Activated CD4-positive, alpha-beta T cell treated with anti-CD3 and anti-CD28 coated beads for 36 hours (primary cell): ENCODE measurements around the gene ITGAE. TPM values are rescaled to one million over a fixed set of nuclear protein-coding genes. Genes with fewer than 3 reads are reported as not detected.

Experiments used
- ATAC-seq: fragments of 200-7000 bp; cut with Tn5 transposase; one replicate; pipeline ENCODE4 v1.10.0; 2021; ENCODE audit warnings: mild to moderate bottlenecking, moderate library complexity
- CTCF ChIA-PET: fragments of 350-600 bp; sonication (Branson Sonifier 250); formaldehyde crosslinking; loops from one replicate; lab custom pipeline; 2021; ENCODE audit warnings: antibody characterized with exemption; lab: Charles Lee
- POLR2A ChIA-PET: fragments of 350-600 bp; sonication (Branson Sonifier 250); formaldehyde crosslinking; loops from one replicate; lab custom pipeline; 2021; ENCODE audit warnings: antibody characterized with exemption, inconsistent platforms; lab: Charles Lee
- DNase-seq: peaks from one replicate; pipeline ENCODE4 v3.0.0-alpha.2; 2020
- H3K27ac Mint-ChIP-seq: one replicate; pipeline ENCODE4 v1.8.0; 2021; ENCODE audit warnings: mixed read lengths
- H3K27me3 Mint-ChIP-seq: one replicate; pipeline ENCODE4 v1.8.0; 2021; ENCODE audit warnings: mixed read lengths
- H3K36me3 Mint-ChIP-seq: one replicate; pipeline ENCODE4 v1.8.0; 2021; ENCODE audit warnings: low read depth, mixed read lengths
- H3K4me1 Mint-ChIP-seq: one replicate; pipeline ENCODE4 v1.8.0; 2021; ENCODE audit warnings: mixed read lengths
- H3K4me3 Mint-ChIP-seq: one replicate; pipeline ENCODE4 v1.8.0; 2021; ENCODE audit warnings: mild to moderate bottlenecking, moderate library complexity, mixed read lengths
- H3K9me3 Mint-ChIP-seq: one replicate; pipeline ENCODE4 v1.8.0; 2021; ENCODE audit warnings: low read depth, mixed read lengths
- intact Hi-C, 2 experiments: fragments of 100-400 bp; cut with DNase I in 1 of 2; cut with micrococcal nuclease in 1 of 2; formaldehyde crosslinking; loops; one replicate each; pipeline versions ENCODE4 v1.14.2 to v1.15.1; 2022 to 2024; cut with DNase I, micrococcal nuclease
- total RNA-seq, 2 experiments: library from RNA; stranded (reverse); gene quantifications; one replicate each; pipeline ENCODE4 v1.2.3, GENCODE V29; 2021

ITGAE gene
- total RNA-seq, 2 experiments from 2014 or later = 20.9 to 41.1 TPM

DNA sequence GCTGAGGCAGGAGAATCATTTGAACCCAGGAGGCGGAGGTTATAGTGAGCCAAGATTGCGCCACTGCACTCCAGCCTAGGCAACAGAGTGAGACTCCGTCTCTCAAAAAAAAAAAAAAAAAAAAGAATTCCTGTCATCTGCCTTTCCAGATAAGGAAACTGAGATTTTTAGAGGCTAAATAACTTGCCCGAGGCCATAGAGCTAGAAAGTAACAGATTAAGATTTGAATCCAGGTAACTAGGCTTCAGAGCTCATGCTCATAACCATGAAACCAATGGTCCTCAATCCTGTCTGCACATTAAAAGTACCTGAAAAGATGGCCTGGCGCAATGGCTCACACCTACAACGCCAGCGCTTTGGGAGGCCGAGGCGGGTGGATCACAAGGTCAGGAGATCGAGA lies 35.6 kb upstream of the ITGAE start:
- no peak for DNase-seq
- intact Hi-C loops = no loop called here
- no peak overlapping the region for H3K27ac Mint-ChIP-seq
- no peak for ATAC-seq
- H3K36me3 Mint-ChIP-seq = peaks cover 40% of the 10 kb centered on the region
- peaks cover 5% of the 10 kb centered on the region for H3K4me1 Mint-ChIP-seq
- CTCF ChIA-PET = interaction anchor here (0.7 to 1.3 kb wide), 3 partner anchors 9 to 98 kb away, joined by 3 to 5 read pairs (median 3); no protein-coding TSS in a partner anchor
- no peaks in the 10 kb centered on the region for H3K27me3 Mint-ChIP-seq
- no peaks in the 10 kb centered on the region for H3K9me3 Mint-ChIP-seq
- H3K4me3 Mint-ChIP-seq = no peak overlapping the region
- POLR2A ChIA-PET = no interaction called here

DNA sequence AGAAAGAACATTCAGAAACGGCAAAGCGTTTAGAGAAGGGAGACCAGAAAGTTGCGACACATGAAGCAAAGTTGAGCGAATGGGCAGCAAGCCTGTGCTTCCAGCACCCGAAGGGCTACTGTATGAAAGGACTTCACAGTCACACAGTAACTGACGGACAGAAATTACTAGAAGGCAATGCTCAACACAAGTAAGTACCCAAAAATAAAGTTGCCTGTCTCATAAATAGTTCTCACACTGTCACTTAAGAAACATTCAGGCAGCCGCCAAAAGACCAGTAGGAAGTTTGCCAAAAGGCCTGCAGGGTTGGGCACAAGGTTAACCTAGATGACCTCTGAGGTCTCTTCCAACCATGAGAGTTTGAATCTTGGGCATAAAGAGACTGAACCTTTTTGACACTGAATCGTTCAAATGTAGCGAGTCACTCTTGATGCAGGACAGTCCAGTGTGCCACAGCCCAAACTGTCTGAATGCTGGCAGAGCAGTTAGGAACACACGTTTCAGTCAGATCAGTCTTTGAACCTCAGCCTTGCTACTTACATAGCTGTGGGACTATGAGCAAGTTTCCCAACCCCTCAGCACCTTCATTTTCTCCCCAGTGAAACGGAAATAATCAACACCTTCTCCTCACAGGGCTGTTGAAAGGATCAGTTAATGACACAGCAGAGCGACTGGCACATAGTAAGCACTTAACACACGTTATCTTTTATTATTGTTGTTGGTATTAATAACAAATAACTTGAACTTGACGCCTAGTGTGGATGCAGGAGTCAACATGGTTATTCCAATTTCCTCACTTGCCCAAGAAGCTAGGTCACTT lies 34.6 kb upstream of the ITGAE start:
- POLR2A ChIA-PET = no interaction called here
- CTCF ChIA-PET = interaction anchor here (1.3 kb wide), 1 partner anchor 8 kb away, joined by 5 read pairs; no protein-coding TSS in a partner anchor
- ATAC-seq (no peak), DNase-seq (no peak)
- no peaks in the 10 kb centered on the region for H3K9me3 Mint-ChIP-seq
- H3K4me1 Mint-ChIP-seq = peaks cover 4% of the 10 kb centered on the region
- H3K27me3 Mint-ChIP-seq = no peaks in the 10 kb centered on the region
- intact Hi-C loops = no loop called here
- no peak overlapping the region for H3K27ac Mint-ChIP-seq
- peaks cover 36% of the 10 kb centered on the region for H3K36me3 Mint-ChIP-seq
- H3K4me3 Mint-ChIP-seq = no peak overlapping the region

DNA sequence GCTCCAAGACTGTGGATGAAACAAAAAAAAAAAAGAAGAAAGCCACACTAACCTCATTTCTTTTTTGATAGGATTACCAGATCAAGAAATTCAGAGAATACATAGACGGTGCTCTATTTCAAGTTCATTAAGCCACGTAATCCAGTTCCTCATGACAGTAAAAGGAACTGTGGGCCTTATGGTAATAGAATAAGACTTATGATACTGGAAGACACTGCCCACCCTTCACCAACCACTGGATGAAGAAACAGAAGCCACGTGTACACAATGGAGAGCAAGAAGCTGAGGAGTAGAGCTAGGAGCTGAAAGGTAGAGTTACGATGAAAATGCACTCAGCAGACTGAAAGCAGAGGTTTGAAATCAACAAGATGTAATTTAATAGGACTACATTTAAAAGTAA lies 33.8 kb upstream of the ITGAE start:
- POLR2A ChIA-PET = no interaction called here
- CTCF ChIA-PET = interaction anchor here (1.0 to 1.1 kb wide), 2 partner anchors 9 to 97 kb away, joined by 3 to 6 read pairs; no protein-coding TSS in a partner anchor
- Mint-ChIP-seq H3K4me3 (no peak overlapping the region), H3K36me3 (peaks cover 31% of the 10 kb centered on the region), H3K27me3 (no peaks in the 10 kb centered on the region), H3K9me3 (no peaks in the 10 kb centered on the region), H3K4me1 (peaks cover 2% of the 10 kb centered on the region), H3K27ac (no peak overlapping the region)
- ATAC-seq = no peak
- intact Hi-C loops = no loop called here
- DNase-seq = no peak

DNA sequence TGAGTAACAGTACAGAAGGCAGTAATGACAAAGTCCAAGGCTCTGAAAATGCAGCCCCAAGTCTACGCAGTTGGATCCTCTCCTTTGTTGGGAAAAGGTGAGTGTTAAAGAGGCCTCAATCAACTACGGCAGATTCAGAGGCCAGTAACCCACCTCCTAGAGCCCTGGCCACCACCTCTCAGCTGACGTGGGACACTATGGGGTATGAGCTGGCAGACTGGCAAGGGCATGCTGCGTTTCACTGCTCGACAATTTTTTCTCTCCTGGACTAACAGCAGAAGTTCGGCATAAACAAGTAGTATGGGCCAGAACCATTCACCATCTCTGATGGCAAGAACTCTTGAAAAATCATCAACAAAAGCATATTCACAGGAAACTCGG lies 27.9 kb upstream of the ITGAE start:
- H3K9me3 Mint-ChIP-seq = no peaks in the 10 kb centered on the region
- no peaks in the 10 kb centered on the region for H3K27me3 Mint-ChIP-seq
- intact Hi-C loops = loop anchor here in 1 of 2 experiments (5.0 kb wide), 1 partner anchor 137 kb away; no protein-coding TSS in a partner anchor
- peaks cover 2% of the 10 kb centered on the region for H3K4me1 Mint-ChIP-seq
- no peak overlapping the region for H3K4me3 Mint-ChIP-seq
- ATAC-seq (no peak), DNase-seq (no peak)
- CTCF ChIA-PET = interaction anchor here (0.6 to 8.1 kb wide), 12 partner anchors 9 to 509 kb away, joined by 3 to 235 read pairs (median 5); no protein-coding TSS in a partner anchor
- POLR2A ChIA-PET = no interaction called here
- H3K36me3 Mint-ChIP-seq = peaks cover 22% of the 10 kb centered on the region
- H3K27ac Mint-ChIP-seq = no peak overlapping the region

DNA sequence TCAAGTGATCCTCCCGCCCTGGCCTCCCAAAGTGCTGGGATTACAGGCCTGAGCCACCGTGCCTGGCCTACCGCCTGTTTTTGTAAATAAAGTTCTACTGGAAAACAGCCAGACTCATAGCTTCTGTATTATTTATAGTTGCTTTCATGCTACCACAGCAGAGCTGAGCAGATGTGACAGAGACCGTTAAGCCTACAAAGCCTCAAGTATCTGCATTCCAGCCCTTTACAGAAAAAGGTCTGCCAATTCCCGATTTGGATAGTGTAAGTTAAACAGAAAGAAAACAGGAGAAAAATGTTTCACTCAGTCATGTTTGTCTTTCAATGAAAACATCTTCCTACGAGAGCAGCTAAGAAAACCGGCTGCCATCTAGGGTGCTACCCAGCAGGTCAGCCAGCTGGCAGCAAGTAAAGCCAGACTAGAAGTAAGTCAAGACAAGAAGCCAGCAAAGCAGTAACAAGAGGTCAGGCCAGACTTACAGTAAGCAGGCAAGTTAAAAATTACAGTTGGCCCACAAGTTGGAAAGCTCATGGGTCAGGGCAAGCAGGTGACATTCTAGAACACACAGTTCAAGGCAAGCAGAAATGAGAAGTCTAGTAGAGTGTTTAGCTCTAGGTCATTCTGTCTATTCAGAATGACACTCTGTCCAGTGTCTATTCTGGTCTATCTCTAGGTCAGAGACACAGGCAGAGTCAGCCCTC lies 27.3 kb upstream of the ITGAE start:
- POLR2A ChIA-PET = interaction anchor here (0.9 kb wide), 1 partner anchor 91 kb away, joined by 3 read pairs; no protein-coding TSS in a partner anchor
- no peaks in the 10 kb centered on the region for H3K9me3 Mint-ChIP-seq
- CTCF ChIA-PET = interaction anchor here (0.6 to 8.1 kb wide), 20 partner anchors 8 to 510 kb away, joined by 3 to 235 read pairs (median 5); no protein-coding TSS in a partner anchor
- intact Hi-C loops = loop anchor here in 1 of 2 experiments (5.0 kb wide), 1 partner anchor 136 kb away; no protein-coding TSS in a partner anchor
- H3K27me3 Mint-ChIP-seq = no peaks in the 10 kb centered on the region
- peaks cover 20% of the 10 kb centered on the region for H3K36me3 Mint-ChIP-seq
- peaks cover 2% of the 10 kb centered on the region for H3K4me1 Mint-ChIP-seq
- DNase-seq (no peak), ATAC-seq (no peak)
- no peak overlapping the region for H3K27ac Mint-ChIP-seq
- H3K4me3 Mint-ChIP-seq = no peak overlapping the region

DNA sequence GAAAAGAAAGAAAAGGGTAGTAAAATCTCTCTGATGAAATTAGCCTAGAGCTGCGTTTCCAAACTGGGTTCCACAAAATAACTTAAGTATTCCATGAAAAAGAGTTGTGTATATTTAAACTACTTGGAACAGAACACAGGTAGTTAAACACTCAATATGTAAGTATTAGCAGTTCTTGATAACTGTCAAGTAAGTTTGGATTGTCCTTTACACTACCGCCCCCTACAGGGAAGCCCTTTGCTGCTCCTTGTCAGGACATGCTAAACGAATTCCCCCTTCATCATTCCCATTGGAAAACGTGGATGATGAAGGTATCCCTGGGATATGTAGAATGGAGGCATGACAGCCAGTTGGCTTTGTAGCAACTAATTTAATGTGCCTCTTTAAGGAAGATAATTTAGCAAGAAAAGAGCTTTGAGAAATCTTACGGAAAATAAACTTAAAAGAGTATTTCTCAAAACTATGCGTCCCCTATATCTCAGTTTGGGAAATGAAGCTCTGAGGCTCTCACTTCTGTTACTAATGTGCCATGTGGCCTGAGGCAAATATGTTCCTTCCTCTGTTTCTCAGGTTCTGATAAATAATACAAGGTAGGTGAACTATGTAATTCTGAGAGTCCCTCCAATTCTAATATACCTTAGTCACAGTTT lies 26.3 kb upstream of the ITGAE start:
- POLR2A ChIA-PET = interaction anchor here (0.9 to 1.0 kb wide), 2 partner anchors 89 to 90 kb away, joined by 3 to 4 read pairs; no protein-coding TSS in a partner anchor
- intact Hi-C loops = loop anchor here (1.0 to 5.0 kb wide), 3 partner anchors 90 to 144 kb away; no protein-coding TSS in a partner anchor
- Mint-ChIP-seq H3K27me3 (no peaks in the 10 kb centered on the region), H3K36me3 (peaks cover 25% of the 10 kb centered on the region), H3K9me3 (no peaks in the 10 kb centered on the region), H3K27ac (no peak overlapping the region), H3K4me1 (peaks cover 2% of the 10 kb centered on the region), H3K4me3 (no peak overlapping the region)
- ATAC-seq (peak; percentile 73), DNase-seq (peak; percentile 83)
- CTCF ChIA-PET = interaction anchor here (0.6 to 8.1 kb wide), 24 partner anchors 9 to 1363 kb away, joined by 3 to 235 read pairs (median 4); partner anchors contain the start of gene HASPIN

DNA sequence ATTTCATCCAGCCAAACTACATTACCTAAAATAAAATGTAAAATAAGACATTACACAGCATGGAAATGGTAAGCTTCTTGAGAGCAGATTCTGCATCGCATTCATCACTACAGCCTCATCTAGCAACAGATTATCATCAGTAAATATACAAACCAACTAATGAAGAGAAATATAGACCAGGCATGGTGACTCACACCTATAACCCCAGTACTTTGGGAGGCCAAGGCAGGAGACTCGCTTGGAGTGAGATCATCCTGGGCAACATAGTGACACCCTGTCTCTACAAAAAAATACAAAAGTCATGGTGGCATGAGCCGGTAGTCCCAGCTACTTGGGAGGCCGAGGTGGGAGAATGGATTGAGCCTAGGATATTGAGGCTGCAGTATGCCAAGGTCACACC lies 25.2 kb upstream of the ITGAE start:
- Mint-ChIP-seq H3K9me3 (no peaks in the 10 kb centered on the region), H3K4me1 (peaks cover 2% of the 10 kb centered on the region), H3K27ac (no peak overlapping the region), H3K4me3 (no peak overlapping the region), H3K27me3 (no peaks in the 10 kb centered on the region), H3K36me3 (peaks cover 34% of the 10 kb centered on the region)
- DNase-seq (no peak), ATAC-seq (no peak)
- ChIA-PET CTCF (interaction anchor here (0.6 to 8.1 kb wide), 11 partner anchors 12 to 143 kb away, joined by 3 to 235 read pairs (median 4); no protein-coding TSS in a partner anchor), POLR2A (no interaction called here)
- intact Hi-C loops = loop anchor here (2.0 to 5.0 kb wide), 2 partner anchors 134 to 143 kb away; no protein-coding TSS in a partner anchor

DNA sequence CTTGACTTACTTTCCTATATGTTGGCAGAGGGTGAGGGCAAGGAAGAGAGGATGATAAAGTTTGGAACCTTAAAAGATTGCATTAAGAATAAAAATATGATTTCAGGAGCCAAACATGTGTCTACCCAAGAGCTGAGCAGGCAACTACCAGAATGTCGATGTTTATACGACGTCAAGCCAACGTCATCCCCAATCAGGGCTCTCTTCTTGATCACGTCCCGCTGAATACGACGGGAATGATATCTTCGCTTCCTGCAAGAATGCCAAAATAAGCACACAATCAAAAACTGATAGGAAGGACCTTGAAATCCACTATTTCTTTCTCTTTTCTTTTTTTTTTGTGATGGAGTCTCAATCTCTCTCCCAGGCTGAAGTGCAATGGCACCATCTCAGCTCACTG lies 20.1 kb upstream of the ITGAE start:
- H3K9me3 Mint-ChIP-seq = no peaks in the 10 kb centered on the region

DNA sequence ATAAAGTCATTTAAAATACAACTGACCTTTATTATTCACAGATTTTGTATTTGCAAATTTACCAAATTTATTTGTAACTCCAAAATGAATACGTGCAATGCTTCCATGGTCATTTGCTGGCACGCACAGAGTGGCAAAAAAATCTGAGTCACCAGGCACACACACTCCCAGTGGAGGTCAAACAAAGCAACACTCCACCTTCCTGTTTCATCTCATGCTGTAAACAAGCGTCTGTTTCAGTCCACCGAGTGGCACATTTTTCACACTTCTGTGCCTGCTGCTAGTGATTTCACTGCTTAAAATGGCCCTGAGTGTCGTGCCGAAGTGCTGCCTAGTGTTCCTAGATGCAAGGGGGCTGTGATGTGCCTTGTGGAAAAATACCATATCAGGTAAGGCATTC lies 17.8 kb upstream of the ITGAE start:
- H3K27ac Mint-ChIP-seq = no peak overlapping the region
- H3K9me3 Mint-ChIP-seq = no peaks in the 10 kb centered on the region
- ChIA-PET POLR2A (no interaction called here), CTCF (interaction anchor here (0.5 to 3.5 kb wide), 2 partner anchors 81 to 227 kb away, joined by 3 to 25 read pairs; no protein-coding TSS in a partner anchor)
- H3K4me1 Mint-ChIP-seq = no peaks in the 10 kb centered on the region
- intact Hi-C loops = no loop called here
- no peaks in the 10 kb centered on the region for H3K27me3 Mint-ChIP-seq
- peaks cover 52% of the 10 kb centered on the region for H3K36me3 Mint-ChIP-seq
- no peak overlapping the region for H3K4me3 Mint-ChIP-seq
- no peak for DNase-seq
- no peak for ATAC-seq

More for the DNA sequence above, 20.1 kb upstream of the ITGAE start:
- Mint-ChIP-seq H3K4me1 (no peaks in the 10 kb centered on the region), H3K27me3 (no peaks in the 10 kb centered on the region), H3K27ac (no peak overlapping the region), H3K36me3 (peaks cover 47% of the 10 kb centered on the region), H3K4me3 (no peak overlapping the region)
- ChIA-PET POLR2A (interaction anchor here (0.6 kb wide), 1 partner anchor 285 kb away, joined by 3 read pairs; no protein-coding TSS in a partner anchor), CTCF (interaction anchor here (0.6 to 1.4 kb wide), 2 partner anchors 73 to 84 kb away, joined by 3 to 9 read pairs; no protein-coding TSS in a partner anchor)
- ATAC-seq = no peak
- DNase-seq = no peak
- intact Hi-C loops = no loop called here

DNA sequence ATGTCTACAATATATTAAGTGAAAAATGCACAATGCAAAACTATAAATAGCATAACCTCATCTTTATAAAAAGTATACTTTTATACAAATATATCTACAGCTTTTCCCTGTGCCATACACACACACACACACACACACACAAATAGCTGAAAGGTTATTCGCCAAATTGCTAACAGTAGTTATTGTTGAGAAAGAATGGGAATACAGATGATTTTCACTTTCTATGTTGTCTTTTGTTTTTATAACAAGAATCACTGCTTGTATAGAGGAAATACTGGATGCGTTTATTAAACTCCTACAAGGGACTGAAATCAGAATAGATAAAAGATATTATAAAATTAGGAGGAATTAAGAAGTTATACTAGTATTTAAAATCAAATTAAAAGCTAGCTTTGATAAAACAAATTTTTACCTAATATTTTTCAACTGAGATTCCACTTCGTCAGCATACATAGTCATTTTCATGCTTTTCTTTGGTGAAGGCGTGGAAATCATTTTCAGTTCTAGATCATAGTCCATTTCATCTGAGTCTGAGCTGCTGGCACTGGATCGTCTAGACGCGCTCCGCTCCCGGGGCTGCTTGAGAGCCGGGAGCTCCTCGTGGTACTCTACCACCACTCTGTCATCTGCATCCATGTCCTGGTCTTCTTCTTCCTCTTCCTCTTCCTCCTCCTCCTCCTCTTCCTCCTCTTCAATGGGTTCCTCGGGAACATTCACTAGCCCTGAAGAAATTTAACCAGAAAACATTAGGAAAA lies 17.0 kb upstream of the ITGAE start:
- H3K4me3 Mint-ChIP-seq = no peak overlapping the region
- ChIA-PET CTCF (interaction anchor here (0.5 to 3.5 kb wide), 4 partner anchors 80 to 228 kb away, joined by 3 to 25 read pairs (median 4); no protein-coding TSS in a partner anchor), POLR2A (no interaction called here)
- no peaks in the 10 kb centered on the region for H3K9me3 Mint-ChIP-seq
- intact Hi-C loops = no loop called here
- DNase-seq = no peak
- H3K27ac Mint-ChIP-seq = peak overlapping the region; percentile 26
- ATAC-seq = no peak
- no peaks in the 10 kb centered on the region for H3K4me1 Mint-ChIP-seq
- no peaks in the 10 kb centered on the region for H3K27me3 Mint-ChIP-seq
- H3K36me3 Mint-ChIP-seq = peaks cover 53% of the 10 kb centered on the region
